GM10847 (cell line): ENCODE data around the gene CGB8.
"Not testable (repeated sequence)": the region's sequence is repeated elsewhere in the genome, so short reads cannot be mapped to it uniquely, and the experiment has no call there.

ENCODE experiments used
- POLR2A ChIP-seq: IDR thresholded peaks from 2 replicates; pipeline ENCODE4 v1.6.1; 2011; ENCODE audit not compliant: insufficient read length; ENCODE audit errors: extremely low read depth

The CGB8 gene

DNA sequence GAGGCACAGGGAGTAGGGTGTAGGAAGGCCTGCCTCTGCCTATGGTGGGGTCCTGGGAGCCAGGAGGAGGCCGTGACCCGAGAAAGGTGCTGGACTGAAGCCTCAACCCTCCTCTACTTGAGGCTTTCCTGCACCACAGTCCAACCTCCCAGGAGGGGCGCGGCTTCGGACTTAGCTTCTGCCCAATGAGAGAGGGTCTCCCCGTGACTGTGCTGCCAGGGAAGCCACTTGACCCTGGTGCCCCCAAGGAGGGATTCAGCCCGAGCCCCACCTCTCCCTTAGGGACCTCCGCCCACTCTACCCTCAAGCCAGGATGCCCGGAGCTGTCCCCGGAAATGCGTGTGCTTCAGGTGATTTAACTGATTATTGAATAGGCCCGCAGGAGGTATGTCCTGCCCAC lies at the start of gene CGB8:
CGB8 (minus strand) TSS at position 101 of the 400 bp plus-strand sequence. CDS start 372 bp downstream, outside the sequence.
- not testable (repeated sequence) for TF ChIP-seq POLR2A

DNA sequence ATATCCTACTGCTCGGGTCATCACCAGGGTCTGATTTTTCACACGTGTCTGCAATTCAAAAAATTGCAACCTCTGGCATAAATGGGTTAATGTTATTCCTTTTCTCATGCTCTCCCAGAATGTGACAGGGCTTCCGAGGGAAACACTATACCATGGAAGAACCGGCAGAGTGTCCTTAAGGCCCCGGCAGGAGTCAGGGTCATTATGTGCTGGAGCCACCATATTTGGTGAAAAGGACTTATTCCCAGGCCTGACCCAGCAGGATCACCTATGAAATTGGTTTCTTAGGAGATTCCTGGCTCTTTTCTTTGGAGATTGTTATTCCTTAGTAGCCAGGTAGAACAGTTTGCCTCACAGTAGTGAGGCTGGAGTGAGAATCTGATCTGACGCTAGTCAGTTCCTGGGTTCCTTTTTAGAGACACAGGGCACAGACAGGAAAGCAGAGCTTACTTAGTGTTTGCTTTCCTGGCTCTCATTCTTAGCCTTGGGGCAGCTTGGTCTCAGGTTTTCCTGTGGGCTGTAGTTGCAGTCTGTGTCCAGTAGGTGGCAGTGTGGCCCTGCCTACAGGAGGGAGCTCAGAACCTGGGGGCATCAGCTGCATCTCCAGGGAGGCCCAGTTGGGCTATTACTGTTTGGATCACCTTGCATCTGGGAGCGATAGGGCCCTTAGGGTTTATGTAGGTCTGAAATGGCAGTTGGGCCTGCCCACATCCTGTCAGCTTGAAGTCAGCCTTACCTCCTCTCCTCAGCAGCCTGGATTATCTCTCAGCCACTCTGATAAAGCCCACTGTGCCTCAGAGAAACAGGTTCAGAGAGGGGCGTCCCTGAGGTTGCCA lies 48.8 kb upstream of the CGB8 start:
- no peak for TF ChIP-seq POLR2A

DNA sequence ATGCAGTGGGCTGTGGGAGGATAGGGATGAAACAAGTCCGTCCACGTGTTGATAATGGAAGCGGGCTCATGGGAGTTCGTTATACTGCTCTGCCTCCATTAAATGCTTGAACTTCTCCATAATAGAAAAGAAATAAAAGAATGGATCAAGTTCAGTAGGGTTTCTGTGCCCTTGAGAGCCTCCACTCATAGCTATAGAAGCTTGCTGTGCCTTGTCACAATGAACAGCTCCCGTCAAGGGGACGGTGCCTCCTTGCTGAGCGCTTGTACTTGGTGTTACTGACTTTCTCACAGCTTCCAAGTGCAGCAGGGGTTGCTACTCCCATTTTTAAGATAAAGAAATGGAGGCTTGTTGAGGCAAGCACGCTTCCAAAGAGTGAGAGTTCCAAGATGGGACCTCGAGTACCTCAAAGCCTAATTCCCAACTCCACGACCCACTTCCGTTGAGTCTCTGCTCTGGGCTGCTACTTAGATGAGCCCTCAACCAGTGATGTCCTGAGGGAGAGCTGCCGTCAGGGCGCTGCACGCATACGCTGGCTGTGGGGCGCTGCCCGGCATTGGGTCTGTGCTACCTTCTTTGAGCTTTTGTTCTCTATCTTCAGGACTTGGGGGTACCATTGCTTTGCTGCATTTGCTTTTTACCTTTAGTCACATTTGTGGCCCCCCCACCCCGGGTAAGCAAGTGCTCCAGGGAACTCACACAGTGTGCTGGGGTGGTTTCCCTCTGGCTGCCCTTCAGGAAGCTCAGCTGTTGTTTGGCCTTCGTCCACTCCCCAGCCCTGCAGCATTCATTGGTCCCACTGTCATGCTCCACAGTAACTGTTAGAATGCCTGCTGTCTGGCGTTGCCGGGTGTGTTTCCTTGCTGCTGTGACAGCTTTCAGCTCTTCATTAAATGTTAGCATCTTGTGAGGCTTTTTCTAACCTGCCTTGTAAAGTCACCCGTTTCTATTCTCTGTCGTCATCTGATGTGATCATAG lies 45.9 kb upstream of the CGB8 start:
- TF ChIP-seq POLR2A: no peak

DNA sequence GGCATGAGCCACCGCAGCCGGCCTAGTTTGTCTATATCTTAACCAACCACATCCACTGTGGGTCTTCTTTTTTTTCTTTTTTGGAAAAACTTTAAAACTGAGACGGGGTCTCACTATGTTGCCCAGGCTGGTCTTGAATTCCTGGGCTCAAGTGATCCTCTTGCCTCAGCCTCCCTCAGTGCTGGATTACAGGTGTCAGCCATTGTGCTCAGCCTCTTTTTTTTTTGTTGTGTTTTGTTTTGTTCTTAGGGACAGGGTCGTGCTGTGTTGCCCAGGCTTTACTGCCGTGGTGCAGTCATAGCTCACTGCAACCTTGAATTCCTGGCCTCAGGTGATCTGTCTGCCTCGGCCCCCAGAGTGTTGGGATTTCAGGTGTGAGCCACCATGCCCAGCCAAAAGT lies 43.8 kb upstream of the CGB8 start:
- TF ChIP-seq POLR2A: no peak

DNA sequence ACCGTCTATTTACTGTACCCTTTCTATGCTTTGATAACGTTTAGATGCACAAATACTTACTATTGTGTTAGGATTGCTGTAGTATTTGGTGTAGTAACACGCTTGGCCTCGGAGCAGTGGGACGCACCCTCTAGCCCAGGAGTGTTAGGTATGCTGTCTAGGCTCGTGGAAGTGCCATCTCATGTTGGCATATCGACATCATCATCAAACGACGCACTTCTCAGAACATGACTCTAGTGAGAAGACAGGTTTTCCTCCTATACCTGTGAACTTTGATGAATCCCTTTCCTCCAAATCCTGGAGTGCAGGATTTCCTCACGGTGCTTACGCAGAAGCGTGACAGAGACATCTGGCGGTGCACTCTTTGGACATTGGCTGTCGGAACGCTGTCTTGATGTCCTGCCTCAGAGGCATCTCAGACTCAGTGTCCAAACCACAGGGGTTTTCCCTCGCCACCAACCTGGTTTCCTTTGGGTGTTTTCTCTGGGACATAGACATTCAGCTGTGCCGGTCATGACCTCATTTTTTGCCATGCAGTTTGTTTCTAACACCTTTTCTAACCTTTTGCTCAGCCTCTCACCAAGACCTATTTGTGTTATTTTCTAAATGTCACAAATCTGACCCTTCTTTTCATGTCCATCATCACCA lies 42.6 kb upstream of the CGB8 start:
- TF ChIP-seq POLR2A: no peak

DNA sequence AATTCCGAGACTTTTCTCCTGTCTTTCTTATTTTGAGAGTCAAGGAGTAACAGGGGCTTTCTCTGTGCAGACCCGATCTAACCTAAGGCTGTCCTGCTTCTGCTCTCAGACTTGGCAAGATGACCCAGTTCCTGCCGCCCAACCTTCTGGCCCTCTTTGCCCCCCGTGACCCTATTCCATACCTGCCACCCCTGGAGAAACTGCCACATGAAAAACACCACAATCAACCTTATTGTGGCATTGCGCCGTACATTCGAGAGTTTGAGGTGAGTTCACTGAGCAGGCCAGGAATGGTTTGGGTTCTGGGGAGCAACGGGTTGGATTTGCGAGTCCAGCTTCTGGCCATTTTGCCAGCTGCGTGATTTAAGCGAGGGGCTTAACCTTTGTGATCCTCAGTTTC lies 37.4 kb upstream of the CGB8 start:
- no peak for TF ChIP-seq POLR2A

DNA sequence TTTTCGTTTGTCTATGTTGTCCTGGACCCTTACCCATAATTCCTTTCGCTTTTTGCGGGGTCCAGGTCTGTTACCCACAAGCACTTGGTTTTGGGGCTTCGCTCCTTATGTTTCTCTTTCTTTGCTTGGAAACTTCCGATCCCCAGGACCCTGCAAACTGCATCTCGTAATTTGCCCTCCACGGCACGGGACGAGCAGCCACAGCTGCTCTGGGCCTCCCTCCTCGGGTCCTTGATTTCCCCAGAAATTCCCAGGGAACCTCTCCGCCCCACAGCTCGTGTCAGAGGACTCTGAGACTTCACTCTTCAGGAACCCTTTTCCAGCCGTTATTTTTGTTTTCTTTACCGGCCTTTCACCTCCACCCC lies 36.9 kb upstream of the CGB8 start:
- no peak for TF ChIP-seq POLR2A

DNA sequence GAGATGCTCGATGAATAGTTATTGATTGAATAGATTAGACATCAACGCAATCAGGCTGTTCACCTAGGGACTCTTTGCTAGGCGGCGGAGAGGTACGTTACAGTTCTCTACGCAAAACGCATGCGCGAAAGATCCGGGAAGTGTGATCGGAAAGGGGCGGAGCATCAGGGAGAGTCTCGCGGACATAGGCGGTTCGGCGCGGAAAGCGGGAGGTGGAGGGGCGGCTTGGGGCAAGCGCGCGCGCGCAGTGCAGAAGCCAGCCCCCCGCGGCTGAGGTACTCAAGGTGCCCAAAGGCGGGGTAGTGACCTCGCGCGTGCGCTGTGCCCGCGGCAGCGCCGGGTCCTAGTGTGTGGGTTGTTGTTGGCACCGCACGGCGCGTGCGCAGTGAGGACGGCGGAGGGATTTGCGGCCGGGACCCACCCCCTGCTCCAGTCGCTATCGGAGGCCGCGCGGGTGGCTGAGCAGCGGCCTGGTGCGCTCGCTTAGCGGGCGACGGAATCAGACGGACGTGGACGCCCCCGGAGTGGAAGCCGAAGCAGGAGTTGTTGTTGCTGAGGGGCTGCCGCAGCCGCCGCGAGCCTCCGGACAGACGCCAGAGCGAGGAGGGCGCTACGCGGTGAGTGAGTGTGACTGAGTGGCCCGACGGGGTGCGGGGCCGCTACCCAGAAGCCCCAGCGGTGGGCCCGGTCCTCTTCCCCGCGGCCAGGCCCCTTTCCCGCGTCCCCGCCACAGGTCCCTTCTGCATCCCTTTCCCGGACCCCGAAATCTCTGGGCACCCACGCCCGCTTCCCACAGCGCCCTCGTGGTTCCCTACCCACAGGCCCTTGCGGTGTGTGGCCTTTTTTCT lies 36.3 kb upstream of the CGB8 start, which contains the start of gene SNRNP70:
SNRNP70 (plus strand) TSS at position 432 of the 848 bp plus-strand sequence. CDS start 964 bp downstream, outside the sequence.
- TF ChIP-seq POLR2A: peak; percentile 94

DNA sequence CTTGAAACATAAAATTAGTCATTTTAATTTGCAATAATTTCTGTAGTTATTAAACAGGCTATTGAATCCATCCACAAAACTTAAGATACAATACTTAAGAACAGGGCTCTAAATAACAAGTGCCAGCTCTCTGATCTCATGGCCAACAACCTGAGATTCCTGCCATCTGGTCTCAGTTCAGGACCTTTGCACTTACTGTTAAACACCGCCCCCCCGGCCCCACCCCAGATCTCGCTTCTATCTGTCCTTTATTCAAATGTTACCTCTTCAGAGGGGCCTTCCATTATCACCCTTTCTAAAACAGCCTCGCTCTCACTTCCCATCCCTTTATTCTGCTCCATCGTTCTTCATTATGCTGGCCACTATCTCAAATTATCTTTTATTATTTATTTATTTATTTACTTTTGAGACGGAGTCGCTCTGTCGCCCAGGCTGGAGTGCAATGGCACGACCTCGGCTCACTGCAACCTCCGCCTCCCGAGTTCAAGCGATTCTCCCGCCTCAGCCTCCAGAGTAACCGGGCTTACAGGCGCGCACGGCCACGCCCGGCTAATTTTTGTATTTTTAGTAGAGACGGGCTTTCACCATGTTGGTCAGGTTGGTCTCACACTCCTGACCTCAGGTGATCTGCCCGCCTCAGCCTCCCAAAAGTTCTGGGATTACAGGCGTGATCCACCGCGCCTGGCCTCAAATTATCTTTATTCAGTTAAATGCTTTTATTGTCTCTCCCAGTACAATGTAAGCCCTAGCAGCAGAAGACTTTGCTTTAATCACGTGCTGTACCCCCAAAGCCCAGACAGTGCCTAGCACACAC lies 35.5 kb upstream of the CGB8 start:
- no peak for TF ChIP-seq POLR2A

DNA sequence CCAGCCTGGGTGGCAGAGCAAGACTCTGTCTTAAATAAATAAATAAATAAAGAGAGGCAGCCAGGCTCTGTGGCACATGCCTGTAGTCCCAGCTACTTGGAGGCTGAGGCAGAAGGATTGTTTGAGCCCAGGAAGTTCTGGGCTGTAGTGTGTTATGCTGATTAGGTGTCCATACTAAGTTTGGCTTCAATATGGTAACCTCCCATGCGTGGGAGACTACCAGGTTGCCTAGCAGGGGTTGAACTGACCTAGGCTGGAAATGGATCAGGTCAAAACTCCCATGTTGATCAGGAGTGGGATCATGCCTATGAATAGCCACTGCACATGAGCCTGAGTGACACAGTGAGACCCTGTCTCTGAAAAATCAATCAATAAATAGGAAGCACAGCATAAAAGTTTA lies 32.4 kb upstream of the CGB8 start:
- no peak for TF ChIP-seq POLR2A

DNA sequence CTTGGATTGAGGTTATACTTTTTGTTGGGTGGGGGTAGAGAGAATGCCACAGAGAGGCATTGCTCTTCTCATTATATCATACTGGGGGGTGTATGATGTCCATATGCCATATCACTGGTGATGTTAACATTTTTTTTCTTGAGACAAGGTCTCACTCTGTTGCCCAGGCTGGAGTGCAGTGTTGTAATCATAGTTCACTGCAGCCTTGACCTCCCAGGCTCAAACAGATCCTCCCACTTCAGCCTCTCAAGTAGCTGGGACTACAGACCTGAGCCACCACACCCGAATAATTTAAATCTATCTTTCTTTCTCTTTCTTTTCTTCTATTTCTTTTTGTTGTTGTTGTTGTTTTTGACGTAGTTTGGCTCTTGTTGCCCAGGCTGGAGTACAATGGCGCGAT lies 31.5 kb upstream of the CGB8 start:
- TF ChIP-seq POLR2A: no peak

DNA sequence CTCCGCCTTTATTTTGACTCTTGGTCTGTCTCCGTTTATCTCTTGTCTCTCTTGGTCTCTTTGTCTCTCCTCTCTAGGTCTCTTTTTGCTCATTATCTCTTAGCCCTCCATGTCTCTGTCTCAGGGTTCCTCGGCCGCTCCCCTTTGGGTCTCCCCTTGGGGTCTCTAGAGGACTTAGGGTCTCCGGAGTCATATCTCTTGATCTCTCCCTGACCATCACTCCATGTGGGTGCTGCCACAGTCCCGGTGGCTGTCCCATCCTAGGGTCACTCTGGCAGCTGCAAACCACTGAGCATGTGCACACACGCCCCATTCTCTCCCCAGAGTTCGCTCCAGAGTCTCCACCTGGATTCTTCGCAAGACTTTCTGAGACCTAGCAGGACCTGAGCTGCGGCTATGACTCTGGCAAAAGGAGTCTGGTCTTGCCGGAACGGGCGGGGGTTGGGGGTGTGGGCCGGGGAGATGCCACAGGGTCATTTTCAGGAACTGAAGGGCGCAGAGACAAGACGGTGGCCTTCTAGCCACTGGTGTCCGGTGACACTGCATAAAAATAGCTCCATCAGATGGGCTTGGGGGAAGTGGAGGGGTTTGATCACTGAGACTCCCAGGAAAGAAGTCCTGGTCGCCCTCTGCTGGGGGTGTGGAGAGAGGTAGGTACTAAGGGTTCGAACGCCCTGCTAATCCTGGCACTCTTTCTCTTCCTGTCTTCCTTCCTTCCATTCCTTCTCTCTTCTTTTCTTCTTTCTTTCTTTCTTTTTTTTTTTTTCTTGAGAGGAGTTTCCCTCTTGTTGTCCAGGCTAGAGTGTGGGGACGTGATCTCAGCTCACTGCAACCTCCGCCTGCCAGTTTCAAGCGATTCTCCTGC lies 24.8 kb upstream of the CGB8 start:
- TF ChIP-seq POLR2A: no peak

DNA sequence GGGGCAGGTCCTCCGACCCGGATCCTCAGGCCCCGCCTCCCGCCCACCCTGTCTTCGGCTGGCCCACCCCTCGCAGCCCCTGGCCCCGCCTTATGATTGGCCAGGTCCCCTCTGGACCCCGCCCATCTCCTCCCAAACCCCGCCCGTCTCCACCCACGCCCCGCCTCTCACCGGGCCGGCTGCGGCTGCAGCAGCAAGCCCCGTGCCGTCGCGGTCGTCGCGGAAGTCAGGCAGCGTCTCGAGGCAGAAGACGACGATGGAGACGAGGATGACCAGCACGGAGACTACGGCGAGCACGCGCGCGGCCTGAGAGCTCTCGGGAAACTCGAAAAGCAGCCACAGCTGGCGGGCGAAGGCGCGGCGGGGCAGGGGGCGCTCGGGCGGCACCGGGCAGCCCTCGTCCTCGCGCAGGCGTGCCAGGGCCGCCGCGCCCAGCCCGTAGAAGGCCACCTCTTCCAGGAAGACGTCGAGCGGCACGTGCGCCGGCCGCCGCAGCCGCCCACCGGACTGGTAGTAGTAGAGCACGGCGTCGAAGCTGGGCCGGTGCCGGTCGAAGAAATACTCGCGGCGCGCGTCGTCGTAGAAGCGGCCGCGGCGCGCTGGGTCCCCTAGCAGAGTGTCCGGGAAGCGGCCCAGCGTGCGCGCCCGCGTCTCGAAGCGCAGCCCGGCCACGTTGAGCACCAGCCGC lies 23.1 kb upstream of the CGB8 start:
- no peak for TF ChIP-seq POLR2A
